Duodenal mucosa (tissue), 2 donors: ENCODE measurements around the gene DEFB131A.
"Not testable (repeated sequence)": the region's sequence is repeated elsewhere in the genome, so short reads cannot be mapped to it uniquely, and the experiment has no call there.

Experiments used
- H3K27ac ChIP-seq: one replicate; pipeline ENCODE4 v1.7.0; 2013; ENCODE audit warnings: low read depth, low read length
- H3K27me3 ChIP-seq, 2 donors: one replicate each; pipeline ENCODE4 v1.7.0; 2013; ENCODE audit warnings: low read length in 2 of 2, control low read depth in 1 of 2; ENCODE audit not compliant: insufficient read depth in 2 of 2, control insufficient read depth in 1 of 2
- H3K36me3 ChIP-seq, 2 donors: one replicate each; pipeline ENCODE4 v1.7.0; 2013; ENCODE audit warnings: low read length in 2 of 2, control low read depth in 1 of 2; ENCODE audit not compliant: insufficient read depth in 2 of 2, control insufficient read depth in 1 of 2
- H3K4me1 ChIP-seq, 2 donors: one replicate each; pipeline ENCODE4 v1.7.0; 2013; ENCODE audit warnings: low read length in 2 of 2, control low read depth in 1 of 2; ENCODE audit not compliant: insufficient read depth in 2 of 2, control insufficient read depth in 1 of 2
- H3K4me3 ChIP-seq, 2 donors: one replicate each; pipeline ENCODE4 v1.7.0; 2013; ENCODE audit warnings: low read length in 2 of 2, low read depth in 1 of 2
- H3K9ac ChIP-seq, 2 donors: one replicate each; pipeline ENCODE4 v1.7.0; 2013; ENCODE audit warnings: low read length in 2 of 2, low read depth in 1 of 2
- H3K9me3 ChIP-seq, 2 donors: one replicate each; pipeline ENCODE4 v1.7.0; 2013; ENCODE audit warnings: low read length in 2 of 2, control low read depth in 1 of 2; ENCODE audit not compliant: control insufficient read depth in 1 of 2

The DEFB131A gene

DNA sequence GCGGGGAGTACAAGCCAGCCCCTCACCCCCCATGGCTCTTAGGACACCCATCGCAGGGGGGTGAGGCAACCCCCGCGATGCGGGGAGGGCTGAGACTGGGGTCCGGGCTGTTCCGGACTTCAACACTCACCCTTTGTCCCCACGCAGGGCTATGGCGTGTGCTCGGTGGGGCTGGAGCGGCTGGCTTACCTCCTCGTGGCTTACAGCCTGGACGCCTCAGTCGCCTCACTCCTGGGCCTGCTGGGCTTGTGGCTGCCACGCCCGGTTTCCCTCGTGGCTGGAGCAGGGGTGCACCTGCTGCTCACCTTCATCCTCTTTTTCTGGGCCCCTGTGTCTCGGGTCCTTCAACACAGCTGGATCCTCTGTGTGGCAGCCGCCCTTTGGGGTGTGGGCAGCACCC lies 49.4 kb downstream of the DEFB131A start:
- H3K27me3 ChIP-seq, H3K9me3 ChIP-seq, H3K27ac ChIP-seq: not testable (repeated sequence)

DNA sequence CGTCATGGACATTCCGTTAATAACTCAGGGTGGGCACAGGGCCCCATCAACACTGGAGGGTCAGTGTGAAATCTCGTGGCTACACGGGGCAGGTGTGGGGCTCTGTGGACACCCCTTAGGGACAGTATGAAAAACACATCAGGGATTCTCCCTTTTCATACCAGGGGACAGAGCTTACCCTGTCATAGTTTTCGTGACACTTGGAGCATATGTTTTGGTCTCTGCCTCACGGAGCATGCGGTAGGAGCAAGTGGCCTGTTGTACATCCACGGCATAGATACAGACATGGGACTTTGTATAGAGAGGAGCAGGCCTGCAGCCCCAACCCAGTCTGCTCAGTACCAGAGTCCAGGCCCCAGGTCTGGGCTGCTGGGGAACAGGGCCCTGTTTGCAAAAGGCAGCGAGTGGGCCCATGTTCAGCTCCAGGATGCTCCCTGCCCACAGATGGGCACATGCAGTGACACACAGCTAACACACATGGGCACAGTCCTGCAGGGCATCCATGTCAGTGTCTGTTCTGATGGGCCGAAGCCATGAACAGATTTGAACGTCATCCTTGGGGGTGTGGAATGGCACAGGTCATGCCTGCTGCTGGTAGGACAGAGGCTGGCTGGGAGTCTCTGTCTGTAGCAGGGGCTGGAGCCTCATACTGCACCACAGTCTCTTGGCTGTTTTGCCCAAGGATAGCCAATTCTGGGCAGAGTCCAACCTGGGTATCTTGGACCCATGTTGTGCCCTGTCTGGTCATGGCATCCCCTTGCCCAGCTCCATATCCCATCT lies 50.2 kb downstream of the DEFB131A start:
- not testable (repeated sequence) for H3K9me3 ChIP-seq

More for the DNA sequence above, 49.4 kb downstream of the DEFB131A start:
- H3K9ac ChIP-seq, H3K4me3 ChIP-seq, H3K4me1 ChIP-seq, H3K36me3 ChIP-seq: not testable (repeated sequence)

DNA sequence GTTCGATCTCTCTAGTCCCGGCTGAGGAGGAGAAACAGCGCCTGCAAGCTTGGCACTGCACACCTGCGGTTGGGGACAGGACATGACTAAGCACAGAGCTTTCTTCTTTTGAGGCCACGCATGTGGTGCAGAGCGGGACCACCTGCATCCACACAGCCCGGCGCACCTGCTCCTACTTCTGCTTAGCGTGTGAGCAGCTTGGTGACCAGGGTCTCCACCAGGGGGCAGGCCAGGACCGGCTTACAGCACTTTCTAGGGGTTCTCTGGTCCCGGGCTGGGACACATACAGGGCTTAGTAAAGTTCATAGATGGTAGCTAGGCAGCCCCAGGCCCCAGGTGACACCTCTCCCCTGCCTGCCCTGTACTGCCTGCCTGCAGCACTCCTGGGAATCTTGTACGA lies 51.2 kb downstream of the DEFB131A start:
- not testable (repeated sequence) for H3K36me3 ChIP-seq, H3K9me3 ChIP-seq, H3K4me3 ChIP-seq, H3K27me3 ChIP-seq, H3K9ac ChIP-seq, H3K4me1 ChIP-seq, H3K27ac ChIP-seq

More for the DNA sequence above, 50.2 kb downstream of the DEFB131A start:
- H3K4me3 ChIP-seq, H3K36me3 ChIP-seq, H3K27me3 ChIP-seq, H3K27ac ChIP-seq, H3K4me1 ChIP-seq, H3K9ac ChIP-seq: not testable (repeated sequence)

DNA sequence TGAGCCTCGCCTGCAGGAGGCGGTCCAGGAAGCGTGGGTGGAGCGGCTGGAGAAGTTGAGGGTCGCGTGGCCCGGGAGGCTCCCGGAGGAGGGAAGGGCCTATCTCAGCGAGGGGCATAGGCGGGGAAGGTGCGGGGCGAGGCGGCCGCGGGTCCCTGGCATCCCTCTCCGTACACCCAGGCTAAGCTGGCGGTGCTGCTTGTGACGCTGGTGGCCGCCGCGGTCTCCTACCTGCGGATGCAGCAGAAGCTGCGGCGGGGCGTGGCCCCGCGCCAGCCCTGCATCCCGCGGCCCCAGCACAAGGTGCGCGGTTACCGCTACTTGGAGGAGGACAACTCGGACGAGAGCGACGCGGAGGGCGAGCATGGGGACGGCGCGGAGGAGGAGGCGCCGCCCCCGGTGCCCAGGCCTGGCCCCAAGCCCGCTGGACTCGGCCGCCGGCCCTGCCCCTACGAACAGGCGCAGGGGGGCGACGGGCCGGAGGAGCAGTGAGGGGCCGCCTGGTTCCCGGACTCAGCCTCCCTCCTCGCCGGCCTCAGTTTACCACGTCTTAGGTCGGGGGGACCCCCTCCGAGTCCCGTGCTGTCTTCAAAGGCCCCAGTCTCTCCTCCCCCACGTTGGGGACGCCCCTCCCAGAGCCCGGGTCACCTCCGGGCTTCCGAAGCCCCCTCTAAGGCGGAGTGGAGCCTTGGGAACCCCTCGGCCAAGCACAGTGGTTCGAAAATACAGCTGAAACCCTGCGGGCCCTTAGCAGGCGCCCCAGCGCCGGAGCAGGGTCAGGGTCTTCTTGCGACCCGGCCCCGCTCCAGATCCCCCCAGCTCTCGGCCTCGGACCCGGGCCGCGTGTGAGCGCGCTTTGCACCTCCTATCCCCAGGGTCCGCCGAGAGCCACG lies 53.6 kb downstream of the DEFB131A start:
- H3K36me3 ChIP-seq, H3K27me3 ChIP-seq, H3K9ac ChIP-seq, H3K9me3 ChIP-seq, H3K4me1 ChIP-seq, H3K27ac ChIP-seq: not testable (repeated sequence)
- peak overlapping the region in 1 of 2 donors; percentile 36 for H3K4me3 ChIP-seq

DNA sequence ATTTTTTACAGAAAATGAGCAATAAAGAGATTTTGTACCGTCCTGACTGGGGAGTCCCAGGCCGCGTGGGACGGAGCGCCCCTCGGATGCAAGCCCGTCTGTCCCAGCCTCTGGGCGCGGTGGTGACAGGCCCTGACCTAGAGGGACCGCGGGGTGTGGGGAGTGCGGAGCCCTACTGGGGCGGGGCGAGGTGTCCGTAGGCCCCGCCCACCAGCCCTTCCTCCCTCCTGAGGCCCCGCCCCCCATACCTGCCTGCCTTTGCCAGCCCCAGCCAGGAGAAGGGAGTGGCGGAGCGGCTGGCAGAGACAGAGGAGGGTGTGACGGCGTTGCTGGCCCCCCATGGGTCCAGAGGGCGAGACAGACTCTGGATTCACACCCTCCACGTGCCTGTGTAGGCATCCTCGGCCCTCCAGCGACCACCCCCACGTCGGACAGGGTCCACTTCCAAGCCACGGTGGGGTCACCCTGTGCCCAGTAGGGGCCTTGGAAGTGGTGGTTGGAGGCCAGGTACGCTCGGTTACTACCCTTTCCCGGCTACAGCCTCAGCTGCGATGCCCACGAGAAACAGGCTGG lies 54.3 kb downstream of the DEFB131A start:
- H3K27me3 ChIP-seq, H3K36me3 ChIP-seq, H3K27ac ChIP-seq, H3K9me3 ChIP-seq, H3K4me1 ChIP-seq, H3K9ac ChIP-seq: not testable (repeated sequence)
- H3K4me3 ChIP-seq: peak overlapping the region in 1 of 2 donors; percentile 36

DNA sequence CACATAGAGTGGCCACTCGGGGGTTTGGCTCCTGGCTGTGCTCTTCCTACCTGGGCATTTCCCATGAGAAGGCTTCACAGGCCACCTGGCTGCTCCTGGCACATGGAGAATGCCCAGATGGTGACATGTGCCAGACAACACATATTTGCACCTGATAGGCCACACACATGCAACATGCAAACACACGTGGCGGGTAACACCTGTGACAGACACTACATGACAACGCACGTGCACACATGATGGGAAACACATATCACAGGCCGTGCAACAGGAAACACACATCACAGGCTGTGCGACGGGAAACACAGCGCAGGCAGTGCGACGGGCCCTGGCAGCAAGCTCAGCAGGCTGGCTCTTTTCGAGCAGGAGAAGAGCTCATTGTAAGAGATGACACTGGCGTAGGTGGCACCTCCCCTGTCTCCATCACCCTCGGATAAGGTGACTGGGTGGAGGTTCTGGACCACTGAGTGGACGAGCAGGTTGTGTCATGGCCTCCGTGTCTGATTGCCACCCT lies 55.8 kb downstream of the DEFB131A start:
- not testable (repeated sequence) for H3K27me3 ChIP-seq, H3K9ac ChIP-seq, H3K9me3 ChIP-seq, H3K36me3 ChIP-seq, H3K4me3 ChIP-seq, H3K27ac ChIP-seq, H3K4me1 ChIP-seq
